ENCODE data around the gene AGAP1. TPM values are rescaled to one million over a fixed set of nuclear protein-coding genes. Genes with fewer than 3 reads are reported as not detected.

AGAP1 gene
- total RNA-seq, 1 donor from 2014 or later: 39.4 TPM

DNA sequence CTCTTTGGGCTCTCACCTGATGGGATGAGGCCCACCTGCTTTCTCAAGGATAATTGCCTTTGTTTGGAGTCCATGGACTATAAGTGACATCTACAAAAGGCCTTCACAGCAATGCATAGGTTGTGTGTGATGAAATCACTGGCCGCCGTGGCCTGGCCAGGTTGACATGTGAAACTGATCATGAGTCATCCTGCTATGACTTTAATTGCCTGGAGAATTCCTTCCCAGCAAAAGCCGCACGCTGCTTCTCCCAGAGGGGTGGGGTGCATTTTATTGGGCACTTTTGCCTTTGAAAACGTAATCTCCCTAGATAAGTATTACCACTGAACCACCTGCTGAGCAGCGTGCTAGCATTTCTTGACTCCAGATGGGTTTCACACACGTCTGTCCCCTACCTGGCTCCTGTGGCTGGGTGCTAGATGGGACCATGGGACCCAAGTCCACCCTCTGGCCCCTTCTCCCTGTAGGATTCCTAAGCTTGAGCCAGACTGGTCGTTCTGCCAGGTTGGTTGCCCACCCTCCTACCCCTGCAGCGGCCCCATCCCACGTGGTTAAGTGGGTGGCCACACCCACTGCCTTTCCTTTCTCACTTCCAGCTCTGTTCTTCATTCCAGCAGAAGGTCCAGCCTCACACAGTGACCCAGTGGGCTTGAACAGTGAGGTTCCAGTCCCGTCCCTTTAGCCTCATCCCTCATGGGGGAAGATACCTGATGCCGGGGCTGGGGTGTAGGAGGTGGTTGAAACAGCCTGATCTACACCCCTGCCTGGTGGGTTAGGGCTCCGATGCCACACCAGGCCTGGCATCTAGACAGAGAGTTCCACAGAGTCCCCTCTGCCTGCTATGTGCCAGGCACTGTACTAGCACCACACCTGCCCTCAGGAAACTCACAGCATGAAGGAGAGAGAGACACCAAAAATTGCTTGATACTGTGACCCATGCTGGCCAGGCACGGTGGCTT, 584.7 kb downstream of the AGAP1 start:
- Mint-ChIP-seq H3K9me3 (ENCODE audit: unreplicated experiment) (no peaks in the 10 kb centered on the region), H3K36me3 (ENCODE audit: low read depth, unreplicated experiment) (peaks cover 4% of the 10 kb centered on the region), H3K27ac (ENCODE audit: unreplicated experiment) (peak overlapping the region; percentile 34), H3K4me1 (ENCODE audit: low read depth, unreplicated experiment) (peaks cover 12% of the 10 kb centered on the region), H3K27me3 (ENCODE audit: low read depth, unreplicated experiment) (no peaks in the 10 kb centered on the region), H3K4me3 (ENCODE audit: unreplicated experiment) (no peak overlapping the region)
- H3K4me2 ChIP-seq (ENCODE audit: low read length): peak overlapping the region; percentile 55
- no peak overlapping the region for H2AFZ ChIP-seq (ENCODE audit: low read depth, low read length)
- TF ChIP-seq, protein P1, sequence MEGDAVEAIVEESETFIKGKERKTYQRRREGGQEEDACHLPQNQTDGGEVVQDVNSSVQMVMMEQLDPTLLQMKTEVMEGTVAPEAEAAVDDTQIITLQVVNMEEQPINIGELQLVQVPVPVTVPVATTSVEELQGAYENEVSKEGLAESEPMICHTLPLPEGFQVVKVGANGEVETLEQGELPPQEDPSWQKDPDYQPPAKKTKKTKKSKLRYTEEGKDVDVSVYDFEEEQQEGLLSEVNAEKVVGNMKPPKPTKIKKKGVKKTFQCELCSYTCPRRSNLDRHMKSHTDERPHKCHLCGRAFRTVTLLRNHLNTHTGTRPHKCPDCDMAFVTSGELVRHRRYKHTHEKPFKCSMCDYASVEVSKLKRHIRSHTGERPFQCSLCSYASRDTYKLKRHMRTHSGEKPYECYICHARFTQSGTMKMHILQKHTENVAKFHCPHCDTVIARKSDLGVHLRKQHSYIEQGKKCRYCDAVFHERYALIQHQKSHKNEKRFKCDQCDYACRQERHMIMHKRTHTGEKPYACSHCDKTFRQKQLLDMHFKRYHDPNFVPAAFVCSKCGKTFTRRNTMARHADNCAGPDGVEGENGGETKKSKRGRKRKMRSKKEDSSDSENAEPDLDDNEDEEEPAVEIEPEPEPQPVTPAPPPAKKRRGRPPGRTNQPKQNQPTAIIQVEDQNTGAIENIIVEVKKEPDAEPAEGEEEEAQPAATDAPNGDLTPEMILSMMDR (IDR thresholded peaks at IDR 0.05; ENCODE audit: insufficient read depth, low read depth, low read length): no peak
- TF ChIP-seq EZH2 (IDR thresholded peaks at IDR 0.05; ENCODE audit: insufficient read depth, low read length): no peak
- no peak overlapping the region for H3K9ac ChIP-seq (ENCODE audit: low read length)
- peak; percentile 50 for FAIRE-seq
- H4K20me1 ChIP-seq (ENCODE audit: insufficient read depth, low read length): peaks cover 9% of the 10 kb centered on the region
- H3K4me1 ChIP-seq (ENCODE audit: insufficient read depth, low read length): peaks cover 16% of the 10 kb centered on the region
- H3K36me3 ChIP-seq (ENCODE audit: insufficient read depth, low read length): no peaks in the 10 kb centered on the region
- H3K9me3 ChIP-seq (ENCODE audit: insufficient read depth, low read depth, low read length): no peaks in the 10 kb centered on the region
- peak; percentile 86 for DNase-seq (ENCODE audit: low read depth)
- H3K27me3 ChIP-seq (ENCODE audit: insufficient read depth, low read length): no peaks in the 10 kb centered on the region
- peak overlapping the region; percentile 2 for H3K27ac ChIP-seq (ENCODE audit: low read depth, low read length)
- H3K4me3 ChIP-seq (ENCODE audit: insufficient read depth, low read depth, low read length): no peak overlapping the region
- no peaks in the 10 kb centered on the region for H3K79me2 ChIP-seq (ENCODE audit: insufficient read depth, low read length)

DNA sequence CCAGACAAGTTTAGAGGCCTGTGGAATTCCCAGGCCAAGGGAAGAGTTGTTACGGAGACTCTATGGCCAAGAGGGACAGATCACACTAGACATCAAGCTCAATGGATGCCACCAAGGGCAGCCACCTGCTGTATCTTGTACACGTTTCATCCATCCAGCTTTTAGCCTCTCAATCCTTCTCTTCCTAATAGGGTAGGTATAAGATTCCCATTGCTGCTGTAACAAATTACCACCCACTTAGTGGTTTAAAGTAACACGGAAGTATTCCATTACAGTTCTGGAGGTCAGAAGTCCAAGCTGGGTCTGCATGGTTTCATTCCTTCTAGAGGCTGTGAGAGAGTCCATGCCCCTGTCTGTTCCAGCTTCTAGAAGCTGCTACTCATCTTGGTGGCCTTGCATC, 586.6 kb downstream of the AGAP1 start:
- Histone ChIP-seq H4K20me1 (ENCODE audit: insufficient read depth, low read length) (peaks cover 9% of the 10 kb centered on the region), H3K27ac (ENCODE audit: low read depth, low read length) (no peak overlapping the region), H2AFZ (ENCODE audit: low read depth, low read length) (no peak overlapping the region), H3K4me3 (ENCODE audit: insufficient read depth, low read depth, low read length) (no peak overlapping the region), H3K79me2 (ENCODE audit: insufficient read depth, low read length) (no peaks in the 10 kb centered on the region), H3K9me3 (ENCODE audit: insufficient read depth, low read depth, low read length) (no peaks in the 10 kb centered on the region), H3K27me3 (ENCODE audit: insufficient read depth, low read length) (no peaks in the 10 kb centered on the region), H3K36me3 (ENCODE audit: insufficient read depth, low read length) (no peaks in the 10 kb centered on the region), H3K9ac (ENCODE audit: low read length) (no peak overlapping the region), H3K4me1 (ENCODE audit: insufficient read depth, low read length) (peaks cover 16% of the 10 kb centered on the region), H3K4me2 (ENCODE audit: low read length) (no peak overlapping the region)
- peaks cover 4% of the 10 kb centered on the region for H3K36me3 Mint-ChIP-seq (ENCODE audit: low read depth, unreplicated experiment)
- H3K27me3 Mint-ChIP-seq (ENCODE audit: low read depth, unreplicated experiment): no peaks in the 10 kb centered on the region
- no peaks in the 10 kb centered on the region for H3K9me3 Mint-ChIP-seq (ENCODE audit: unreplicated experiment)
- H3K4me3 Mint-ChIP-seq (ENCODE audit: unreplicated experiment): no peak overlapping the region
- TF ChIP-seq, protein P1 (IDR thresholded peaks at IDR 0.05; ENCODE audit: insufficient read depth, low read depth, low read length): no peak
- no peak for TF ChIP-seq EZH2 (IDR thresholded peaks at IDR 0.05; ENCODE audit: insufficient read depth, low read length)
- peaks cover 15% of the 10 kb centered on the region for H3K4me1 Mint-ChIP-seq (ENCODE audit: low read depth, unreplicated experiment)
- H3K27ac Mint-ChIP-seq (ENCODE audit: unreplicated experiment): no peak overlapping the region
- FAIRE-seq (no peak), DNase-seq (ENCODE audit: low read depth) (no peak)

DNA sequence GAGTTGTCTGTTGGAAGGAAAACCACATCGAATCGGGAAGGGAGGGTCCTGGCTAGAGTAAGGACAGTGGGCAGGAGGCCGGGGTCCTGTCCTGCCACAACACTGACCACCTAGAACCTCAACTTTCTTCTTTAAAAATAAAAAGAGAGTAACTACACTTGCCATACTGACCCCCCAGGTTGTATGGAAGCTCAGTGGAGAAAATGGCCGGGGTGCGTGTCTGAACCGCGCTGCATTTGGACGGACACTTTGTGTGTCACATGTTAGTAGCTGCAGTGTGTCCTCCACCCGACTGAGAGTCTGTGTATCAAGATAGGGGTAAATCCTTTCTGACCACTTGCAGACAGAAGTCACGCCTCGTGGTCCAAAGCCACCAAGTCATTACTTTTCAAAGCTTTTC, 587.3 kb downstream of the AGAP1 start:
- Mint-ChIP-seq H3K9me3 (ENCODE audit: unreplicated experiment) (no peaks in the 10 kb centered on the region), H3K4me3 (ENCODE audit: unreplicated experiment) (no peak overlapping the region), H3K36me3 (ENCODE audit: low read depth, unreplicated experiment) (peaks cover 4% of the 10 kb centered on the region), H3K4me1 (ENCODE audit: low read depth, unreplicated experiment) (peaks cover 22% of the 10 kb centered on the region), H3K27me3 (ENCODE audit: low read depth, unreplicated experiment) (no peaks in the 10 kb centered on the region), H3K27ac (ENCODE audit: unreplicated experiment) (no peak overlapping the region)
- Histone ChIP-seq H3K27me3 (ENCODE audit: insufficient read depth, low read length) (no peaks in the 10 kb centered on the region), H3K4me2 (ENCODE audit: low read length) (no peak overlapping the region), H3K9me3 (ENCODE audit: insufficient read depth, low read depth, low read length) (no peaks in the 10 kb centered on the region), H3K27ac (ENCODE audit: low read depth, low read length) (no peak overlapping the region), H3K9ac (ENCODE audit: low read length) (no peak overlapping the region), H3K4me3 (ENCODE audit: insufficient read depth, low read depth, low read length) (no peak overlapping the region), H3K79me2 (ENCODE audit: insufficient read depth, low read length) (no peaks in the 10 kb centered on the region), H3K4me1 (ENCODE audit: insufficient read depth, low read length) (peaks cover 16% of the 10 kb centered on the region), H3K36me3 (ENCODE audit: insufficient read depth, low read length) (no peaks in the 10 kb centered on the region), H2AFZ (ENCODE audit: low read depth, low read length) (no peak overlapping the region), H4K20me1 (ENCODE audit: insufficient read depth, low read length) (peaks cover 9% of the 10 kb centered on the region)
- TF ChIP-seq, protein P1 (IDR thresholded peaks at IDR 0.05; ENCODE audit: insufficient read depth, low read depth, low read length): no peak
- no peak for TF ChIP-seq EZH2 (IDR thresholded peaks at IDR 0.05; ENCODE audit: insufficient read depth, low read length)
- DNase-seq (ENCODE audit: low read depth): no peak
- FAIRE-seq: no peak
